ENCODE data around the gene GMDS. TPM values are rescaled to one million over a fixed set of nuclear protein-coding genes. Genes with fewer than 3 reads are reported as not detected.
A peak's percentile ranks its signal among the peaks of the same experiment; 100 is the strongest.

GMDS gene
- total and polyA plus RNA-seq, 2 experiments from 2014 or later, result 3.0 to 12.6 TPM

- no peak for TF ChIP-seq EZH2 (IDR thresholded peaks at IDR 0.05; ENCODE audit: insufficient read depth, poor library complexity, severe bottlenecking)
- no peak for TF ChIP-seq EZH2phosphoT487 (IDR thresholded peaks at IDR 0.05; ENCODE audit: insufficient read depth, low read depth)
These were observed 183.5 kb downstream of the GMDS start for GRCh38 chr6:2061880-2062279.

GRCh38 chr6:2055911-2056310 lies 189.5 kb downstream of the GMDS start:
- H3K4me3 ChIP-seq, result no peak overlapping the region
- no peak overlapping the region for H3K4me2 ChIP-seq (ENCODE audit: unreplicated experiment)
- H3K9ac ChIP-seq, result no peak overlapping the region
- no peaks in the 10 kb centered on the region for H3K79me2 ChIP-seq (ENCODE audit: insufficient read depth)
- no peak overlapping the region for H2AFZ ChIP-seq
- no peaks in the 10 kb centered on the region for H3K27me3 ChIP-seq (replicated peaks; ENCODE audit: insufficient read depth)
- H3K36me3 ChIP-seq (ENCODE audit: low read depth), result no peaks in the 10 kb centered on the region
- TF ChIP-seq EZH2 (IDR thresholded peaks at IDR 0.05; ENCODE audit: insufficient read depth, poor library complexity, severe bottlenecking), result no peak
- 0 out of 2 replicates have a peak, but pooled peaks have one; percentile 39 for TF ChIP-seq EZH2phosphoT487 (IDR thresholded peaks at IDR 0.05; ENCODE audit: insufficient read depth, low read depth)
- H3F3A ChIP-seq (ENCODE audit: insufficient read depth), result no peaks in the 10 kb centered on the region
- peak; percentile 49 for DNase-seq
- no peaks in the 10 kb centered on the region for H3K9me3 ChIP-seq (ENCODE audit: low read depth)
- in situ Hi-C loops (cut with MboI), result no loop called here
- H3K27ac ChIP-seq, result no peak overlapping the region
- H3K9me2 ChIP-seq (ENCODE audit: insufficient read depth), result no peaks in the 10 kb centered on the region
- peaks cover 16% of the 10 kb centered on the region for H3K4me1 ChIP-seq (ENCODE audit: insufficient read depth)
- no peaks in the 10 kb centered on the region for H4K20me1 ChIP-seq (ENCODE audit: insufficient read depth)

More at GRCh38 chr6:2061880-2062279, 183.5 kb downstream of the GMDS start:
- H3K79me2 ChIP-seq (ENCODE audit: insufficient read depth), result no peaks in the 10 kb centered on the region
- no peaks in the 10 kb centered on the region for H3F3A ChIP-seq (ENCODE audit: insufficient read depth)
- no peak for DNase-seq
- no peak overlapping the region for H3K9ac ChIP-seq
- H3K4me2 ChIP-seq (ENCODE audit: unreplicated experiment), result no peak overlapping the region
- no peak overlapping the region for H2AFZ ChIP-seq
- H3K9me2 ChIP-seq (ENCODE audit: insufficient read depth), result no peaks in the 10 kb centered on the region
- no peak overlapping the region for H3K4me3 ChIP-seq
- 93 to 97% methylated on average over 3 of the region's 3 CpGs for WGBS, 2 experiments (ENCODE audit: low coverage in 1 of 2, low lambda C conversion rate in 2 of 2, missing lambda C conversion rate in 2 of 2)
- H3K27ac ChIP-seq, result no peak overlapping the region
- no peaks in the 10 kb centered on the region for H3K4me1 ChIP-seq (ENCODE audit: insufficient read depth)
- in situ Hi-C loops (cut with MboI), result no loop called here
- no peaks in the 10 kb centered on the region for H3K9me3 ChIP-seq (ENCODE audit: low read depth)
- no peaks in the 10 kb centered on the region for H3K27me3 ChIP-seq (replicated peaks; ENCODE audit: insufficient read depth)
- no peaks in the 10 kb centered on the region for H4K20me1 ChIP-seq (ENCODE audit: insufficient read depth)
- H3K36me3 ChIP-seq (ENCODE audit: low read depth), result no peaks in the 10 kb centered on the region

GRCh38 chr6:2055143-2055542 lies 190.3 kb downstream of the GMDS start:
- no peaks in the 10 kb centered on the region for H3K36me3 ChIP-seq (ENCODE audit: low read depth)
- no peak overlapping the region for H3K27ac ChIP-seq
- H2AFZ ChIP-seq, result no peak overlapping the region
- no peaks in the 10 kb centered on the region for H3K79me2 ChIP-seq (ENCODE audit: insufficient read depth)
- H3K9me2 ChIP-seq (ENCODE audit: insufficient read depth), result no peaks in the 10 kb centered on the region
- H3F3A ChIP-seq (ENCODE audit: insufficient read depth), result no peaks in the 10 kb centered on the region
- no peak overlapping the region for H3K9ac ChIP-seq
- no peak for TF ChIP-seq EZH2phosphoT487 (IDR thresholded peaks at IDR 0.05; ENCODE audit: insufficient read depth, low read depth)
- no peak for TF ChIP-seq EZH2 (IDR thresholded peaks at IDR 0.05; ENCODE audit: insufficient read depth, poor library complexity, severe bottlenecking)
- H3K27me3 ChIP-seq (replicated peaks; ENCODE audit: insufficient read depth), result no peaks in the 10 kb centered on the region
- in situ Hi-C loops (cut with MboI), result no loop called here
- peaks cover 16% of the 10 kb centered on the region for H3K4me1 ChIP-seq (ENCODE audit: insufficient read depth)
- H3K4me3 ChIP-seq, result no peak overlapping the region
- no peak for DNase-seq
- no peaks in the 10 kb centered on the region for H4K20me1 ChIP-seq (ENCODE audit: insufficient read depth)
- no peaks in the 10 kb centered on the region for H3K9me3 ChIP-seq (ENCODE audit: low read depth)
- 87 to 92% methylated on average over 1 of the region's 1 CpG for WGBS, 2 experiments (ENCODE audit: low coverage in 1 of 2, low lambda C conversion rate in 2 of 2, missing lambda C conversion rate in 2 of 2)
- no peak overlapping the region for H3K4me2 ChIP-seq (ENCODE audit: unreplicated experiment)

- DNase-seq, result peak; percentile 3
- no peak for TF ChIP-seq EZH2 (IDR thresholded peaks at IDR 0.05; ENCODE audit: insufficient read depth, poor library complexity, severe bottlenecking)
- TF ChIP-seq EZH2phosphoT487 (IDR thresholded peaks at IDR 0.05; ENCODE audit: insufficient read depth, low read depth), result no peak
- Histone ChIP-seq H3K9me3 (ENCODE audit: low read depth) (no peaks in the 10 kb centered on the region), H2AFZ (no peak overlapping the region), H3K4me1 (ENCODE audit: insufficient read depth) (peaks cover 16% of the 10 kb centered on the region), H3K9me2 (ENCODE audit: insufficient read depth) (no peaks in the 10 kb centered on the region), H3K4me2 (ENCODE audit: unreplicated experiment) (no peak overlapping the region), H3K79me2 (ENCODE audit: insufficient read depth) (no peaks in the 10 kb centered on the region), H3K9ac (no peak overlapping the region), H3K27ac (no peak overlapping the region), H3K36me3 (ENCODE audit: low read depth) (no peaks in the 10 kb centered on the region), H3F3A (ENCODE audit: insufficient read depth) (no peaks in the 10 kb centered on the region), H3K27me3 (replicated peaks; ENCODE audit: insufficient read depth) (no peaks in the 10 kb centered on the region), H4K20me1 (ENCODE audit: insufficient read depth) (no peaks in the 10 kb centered on the region), H3K4me3 (no peak overlapping the region)
- in situ Hi-C loops (cut with MboI), result no loop called here
- 79 to 80% methylated on average over 4 of the region's 4 CpGs for WGBS, 2 experiments (ENCODE audit: low coverage in 1 of 2, low lambda C conversion rate in 2 of 2, missing lambda C conversion rate in 2 of 2)
These were observed 190.8 kb downstream of the GMDS start for GRCh38 chr6:2054516-2055067.

- H3K27me3 ChIP-seq (replicated peaks; ENCODE audit: insufficient read depth), result no peaks in the 10 kb centered on the region
- H3K36me3 ChIP-seq (ENCODE audit: low read depth), result no peaks in the 10 kb centered on the region
- no peak for DNase-seq
- no peak for TF ChIP-seq EZH2 (IDR thresholded peaks at IDR 0.05; ENCODE audit: insufficient read depth, poor library complexity, severe bottlenecking)
- TF ChIP-seq EZH2phosphoT487 (IDR thresholded peaks at IDR 0.05; ENCODE audit: insufficient read depth, low read depth), result no peak
- no peak overlapping the region for H3K4me2 ChIP-seq (ENCODE audit: unreplicated experiment)
- H3K4me3 ChIP-seq, result no peak overlapping the region
- H3K9me2 ChIP-seq (ENCODE audit: insufficient read depth), result no peaks in the 10 kb centered on the region
- H2AFZ ChIP-seq, result no peak overlapping the region
- no peaks in the 10 kb centered on the region for H4K20me1 ChIP-seq (ENCODE audit: insufficient read depth)
- H3K4me1 ChIP-seq (ENCODE audit: insufficient read depth), result peaks cover 16% of the 10 kb centered on the region
- H3F3A ChIP-seq (ENCODE audit: insufficient read depth), result no peaks in the 10 kb centered on the region
- no peak overlapping the region for H3K9ac ChIP-seq
- H3K79me2 ChIP-seq (ENCODE audit: insufficient read depth), result no peaks in the 10 kb centered on the region
- in situ Hi-C loops (cut with MboI), result no loop called here
- H3K27ac ChIP-seq, result no peak overlapping the region
- no peaks in the 10 kb centered on the region for H3K9me3 ChIP-seq (ENCODE audit: low read depth)
These were observed 191.7 kb downstream of the GMDS start for GRCh38 chr6:2053691-2054090.
